PC-9 (cell line): ENCODE data around the gene SPRR2D. TPM values are rescaled to one million over a fixed set of nuclear protein-coding genes. Genes with fewer than 3 reads are reported as not detected.

Experiments
- BruUV-seq: library from RNA; stranded (reverse); fragments of 400-500 nt; replicated peaks from 2 replicates; lab custom pipeline; 2021; lab: Mats Ljungman, UMichigan
- CTCF ChIA-PET: fragments of 300-600 bp; sonication (Branson Sonifier 250); formaldehyde crosslinking; loops from one replicate; lab custom pipeline; 2022; ENCODE audit warnings: antibody characterized with exemption; lab: Charles Lee
- POLR2A ChIA-PET: fragments of 300-600 bp; sonication (Branson Sonifier 250); formaldehyde crosslinking; loops from one replicate; lab custom pipeline; 2022; ENCODE audit warnings: antibody characterized with exemption; ENCODE audit not compliant: unreplicated experiment; lab: Charles Lee
- DNase-seq, 2 experiments: peaks; one replicate each; pipeline versions ENCODE4 v3.0.0 to v3.0.0-alpha.2; 2015 to 2022; ENCODE audit warnings: mixed read lengths in 1 of 2
- H2AFZ ChIP-seq: fragments of 200-600 bp; sonication (generic); 2 replicates; pipeline ENCODE4 v1.8.1; 2017; ENCODE audit warnings: antibody characterized with exemption
- H3F3A ChIP-seq: fragments of 200-600 bp; sonication (generic); 2 replicates; pipeline ENCODE4 v1.8.1; 2017; ENCODE audit warnings: antibody characterized with exemption, mild to moderate bottlenecking, low read depth; ENCODE audit not compliant: insufficient read depth
- H3K27ac ChIP-seq: fragments of 200-600 bp; sonication (generic); 2 replicates; pipeline ENCODE4 v1.6.1; 2016; ENCODE audit warnings: mixed run types
- H3K27me3 ChIP-seq: fragments of 200-600 bp; sonication (generic); 2 replicates; pipeline ENCODE4 v1.6.1; 2016; ENCODE audit warnings: low read depth, mixed run types; ENCODE audit not compliant: insufficient read depth
- H3K36me3 ChIP-seq: fragments of 200-600 bp; sonication (generic); 2 replicates; pipeline ENCODE4 v1.6.1; 2016; ENCODE audit warnings: low read depth, mixed run types
- H3K4me1 ChIP-seq: fragments of 200-600 bp; sonication (generic); replicated peaks from 2 replicates; pipeline ENCODE4 v1.6.1; 2016; ENCODE audit warnings: mixed run types; ENCODE audit not compliant: insufficient read depth
- H3K4me2 ChIP-seq: fragments of 200-600 bp; sonication (generic); 2 replicates; pipeline ENCODE4 v1.6.1; 2017; ENCODE audit warnings: mixed run types
- H3K4me3 ChIP-seq: fragments of 200-600 bp; sonication (generic); 2 replicates; pipeline ENCODE4 v1.6.1; 2016; ENCODE audit warnings: mixed run types
- H3K79me2 ChIP-seq: fragments of 200-600 bp; sonication (generic); 2 replicates; pipeline ENCODE4 v1.6.1; 2017; ENCODE audit warnings: low read depth, mixed run types
- H3K9me2 ChIP-seq: fragments of 200-600 bp; sonication (generic); 2 replicates; pipeline ENCODE4 v1.8.1; 2017; ENCODE audit warnings: mild to moderate bottlenecking; ENCODE audit not compliant: insufficient read depth
- H3K9me3 ChIP-seq: fragments of 200-600 bp; sonication (generic); 2 replicates; pipeline ENCODE4 v1.8.1; 2016; ENCODE audit warnings: low read depth; ENCODE audit not compliant: insufficient read depth
- H4K20me1 ChIP-seq: fragments of 200-600 bp; sonication (generic); 2 replicates; pipeline ENCODE4 v1.8.1; 2017; ENCODE audit not compliant: insufficient read depth
- EZH2 ChIP-seq: fragments of 200-600 bp; sonication (generic); IDR thresholded peaks from 2 replicates; pipeline ENCODE4 v1.8.0; 2017; ENCODE audit warnings: antibody characterized with exemption, low read depth
- intact Hi-C: fragments of 100-400 bp; cut with micrococcal nuclease; formaldehyde crosslinking; loops from one replicate; pipeline ENCODE4 v1.10.0; 2022; ENCODE audit not compliant: unreplicated experiment
- total RNA-seq: library from RNA; stranded (reverse); gene quantifications from 2 replicates; pipeline ENCODE4 v1.2.3, GENCODE V29; 2021
- TF ChIP-seq, protein P1 (sequence below): fragments of 200-600 bp; sonication (generic); conservative IDR thresholded peaks from 2 replicates; pipeline ENCODE4 v1.6.1; 2017; ENCODE audit warnings: mixed run types, antibody characterized with exemption, mild to moderate bottlenecking, moderate library complexity

SPRR2D gene
- total RNA-seq, 1 experiment from 2014 or later, result not detected

DNA sequence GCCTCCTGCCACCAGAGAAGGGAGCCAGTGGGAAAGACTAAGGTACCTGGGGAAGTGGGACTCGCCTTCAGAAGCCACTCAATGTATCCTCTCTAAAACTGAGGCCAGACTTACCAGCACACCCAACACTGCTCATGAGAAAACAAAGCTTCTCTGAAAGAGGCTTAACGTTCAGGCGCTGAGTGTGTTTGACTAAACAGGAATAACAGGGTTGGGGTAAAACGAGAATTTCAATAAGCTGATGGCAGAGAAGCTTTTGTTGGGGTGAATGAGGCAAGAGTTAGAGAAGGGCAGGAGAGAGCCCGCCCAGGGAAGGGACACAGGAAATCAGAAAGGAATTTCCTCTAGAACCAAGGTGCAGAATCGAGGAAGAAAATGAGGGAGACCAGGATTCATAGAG is 41.1 kb downstream of the SPRR2D start:
- Histone ChIP-seq H3K36me3 (no peaks in the 10 kb centered on the region), H3K4me3 (no peak overlapping the region), H3K9me2 (no peaks in the 10 kb centered on the region), H2AFZ (no peak overlapping the region), H3F3A (peaks cover 22% of the 10 kb centered on the region), H3K4me2 (peak overlapping the region; percentile 40), H3K27ac (peak overlapping the region; percentile 35), H4K20me1 (no peaks in the 10 kb centered on the region), H3K79me2 (no peaks in the 10 kb centered on the region), H3K27me3 (no peaks in the 10 kb centered on the region), H3K4me1 (peaks cover 35% of the 10 kb centered on the region), H3K9me3 (no peaks in the 10 kb centered on the region)
- ChIA-PET CTCF (interaction anchor here (1.0 kb wide), 1 partner anchor 33 kb away, joined by 3 read pairs; no protein-coding TSS in a partner anchor), POLR2A (no interaction called here)
- intact Hi-C loops, result no loop called here
- no peak for TF ChIP-seq EZH2
- TF ChIP-seq, protein P1, sequence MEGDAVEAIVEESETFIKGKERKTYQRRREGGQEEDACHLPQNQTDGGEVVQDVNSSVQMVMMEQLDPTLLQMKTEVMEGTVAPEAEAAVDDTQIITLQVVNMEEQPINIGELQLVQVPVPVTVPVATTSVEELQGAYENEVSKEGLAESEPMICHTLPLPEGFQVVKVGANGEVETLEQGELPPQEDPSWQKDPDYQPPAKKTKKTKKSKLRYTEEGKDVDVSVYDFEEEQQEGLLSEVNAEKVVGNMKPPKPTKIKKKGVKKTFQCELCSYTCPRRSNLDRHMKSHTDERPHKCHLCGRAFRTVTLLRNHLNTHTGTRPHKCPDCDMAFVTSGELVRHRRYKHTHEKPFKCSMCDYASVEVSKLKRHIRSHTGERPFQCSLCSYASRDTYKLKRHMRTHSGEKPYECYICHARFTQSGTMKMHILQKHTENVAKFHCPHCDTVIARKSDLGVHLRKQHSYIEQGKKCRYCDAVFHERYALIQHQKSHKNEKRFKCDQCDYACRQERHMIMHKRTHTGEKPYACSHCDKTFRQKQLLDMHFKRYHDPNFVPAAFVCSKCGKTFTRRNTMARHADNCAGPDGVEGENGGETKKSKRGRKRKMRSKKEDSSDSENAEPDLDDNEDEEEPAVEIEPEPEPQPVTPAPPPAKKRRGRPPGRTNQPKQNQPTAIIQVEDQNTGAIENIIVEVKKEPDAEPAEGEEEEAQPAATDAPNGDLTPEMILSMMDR, result no peak
- no TSS peak for BruUV-seq
- DNase-seq, result peak; percentile 5 to 57

DNA sequence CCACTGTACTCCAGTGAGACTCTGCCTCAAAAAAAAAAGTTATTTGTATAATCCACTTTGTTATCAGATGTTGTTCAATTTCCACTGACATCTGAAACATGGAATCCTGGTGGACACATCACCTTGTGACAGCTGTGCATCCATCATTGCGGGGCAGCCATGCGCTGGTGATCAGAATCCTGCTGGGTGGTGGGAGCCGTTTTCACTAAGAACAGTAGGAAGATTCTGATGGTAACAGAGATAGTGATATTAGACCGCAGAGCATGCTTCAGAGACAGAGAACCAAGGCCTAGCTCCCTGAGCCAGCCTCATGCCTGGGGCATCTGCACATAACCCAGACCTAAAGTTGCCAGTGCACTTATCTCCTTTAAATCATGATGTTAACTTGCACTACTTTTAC is 42.4 kb downstream of the SPRR2D start:
- H3K4me1 ChIP-seq, result peaks cover 35% of the 10 kb centered on the region
- DNase-seq, result no peak
- intact Hi-C loops, result no loop called here
- H3F3A ChIP-seq, result peaks cover 22% of the 10 kb centered on the region
- H4K20me1 ChIP-seq, result no peaks in the 10 kb centered on the region
- H3K36me3 ChIP-seq, result no peaks in the 10 kb centered on the region
- H3K9me2 ChIP-seq, result no peaks in the 10 kb centered on the region
- BruUV-seq, result no TSS peak
- H2AFZ ChIP-seq, result no peak overlapping the region
- POLR2A ChIA-PET, result no interaction called here
- no peaks in the 10 kb centered on the region for H3K9me3 ChIP-seq
- H3K79me2 ChIP-seq, result no peaks in the 10 kb centered on the region
- no peaks in the 10 kb centered on the region for H3K27me3 ChIP-seq
- no peak overlapping the region for H3K4me2 ChIP-seq
- CTCF ChIA-PET, result no interaction called here
- no peak overlapping the region for H3K4me3 ChIP-seq
- no peak overlapping the region for H3K27ac ChIP-seq
- TF ChIP-seq, protein P1, result no peak
- no peak for TF ChIP-seq EZH2

DNA sequence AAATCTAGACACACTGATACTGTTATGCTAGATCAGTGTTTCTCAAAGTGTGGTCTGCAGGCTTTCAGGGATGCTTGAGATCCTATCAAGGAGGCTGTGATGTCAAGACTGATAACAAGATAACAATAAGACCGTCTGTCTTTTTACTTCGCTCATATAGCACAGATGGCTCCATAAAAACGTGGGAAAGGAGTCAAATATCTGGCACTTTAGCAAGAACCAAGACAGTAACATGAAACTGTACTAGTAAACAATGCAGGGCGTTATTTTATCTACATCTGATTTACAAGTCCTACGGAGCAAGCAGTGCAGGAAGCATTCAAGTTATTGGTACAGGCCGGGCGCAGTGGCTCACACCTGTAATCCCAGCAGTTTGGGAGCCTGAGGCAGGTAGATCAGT is 43.0 kb downstream of the SPRR2D start:
- Histone ChIP-seq H2AFZ (no peak overlapping the region), H3F3A (peaks cover 22% of the 10 kb centered on the region), H3K9me3 (no peaks in the 10 kb centered on the region), H3K36me3 (no peaks in the 10 kb centered on the region), H3K4me2 (no peak overlapping the region), H3K27me3 (no peaks in the 10 kb centered on the region), H3K4me1 (peaks cover 35% of the 10 kb centered on the region), H3K27ac (no peak overlapping the region), H3K79me2 (no peaks in the 10 kb centered on the region), H3K4me3 (no peak overlapping the region), H4K20me1 (no peaks in the 10 kb centered on the region), H3K9me2 (no peaks in the 10 kb centered on the region)
- TF ChIP-seq, protein P1, result no peak
- TF ChIP-seq EZH2, result no peak
- no peak for DNase-seq
- ChIA-PET CTCF (no interaction called here), POLR2A (no interaction called here)
- intact Hi-C loops, result no loop called here
- BruUV-seq, result no TSS peak
